HepG2 (cell line): Measurements from ENCODE around the gene GPR87. TPM values are rescaled to one million over a fixed set of nuclear protein-coding genes. Genes with fewer than 3 reads are reported as not detected.

Experiments
- ATAC-seq: fragments of 200-7000 bp; cut with Tn5 transposase; 3 replicates; pipeline ENCODE4 v1.9.1; 2020; ENCODE audit warnings: mild to moderate bottlenecking, moderate library complexity
- BruUV-seq: library from RNA; stranded (reverse); fragments of 400-500 nt; replicated peaks from 2 replicates; lab custom pipeline; 2021; lab: Mats Ljungman, UMichigan
- CTCF ChIA-PET: fragments of 300-600 bp; formaldehyde crosslinking; extraction: SDS; loops from one replicate; lab custom pipeline; 2021; ENCODE audit warnings: low total read pairs, inconsistent platforms, low intra/inter-chr PET ratio; lab: Yijun Ruan, JAX
- POLR2A ChIA-PET: fragments of 350-600 bp; sonication (Branson Sonifier 250); formaldehyde crosslinking; loops from one replicate; lab custom pipeline; 2020; ENCODE audit warnings: antibody characterized with exemption, inconsistent platforms; lab: Yijun Ruan, JAX
- DNase-seq: peaks from one replicate; pipeline ENCODE4 v3.0.0-alpha.2; 2015; ENCODE audit warnings: low spot score
- FAIRE-seq: peaks from 3 replicates; lab custom pipeline; 2011; peaks lifted over from hg19 to GRCh38; lab: Jason Lieb, UNC
- H2AFZ ChIP-seq: one replicate; pipeline ENCODE4 v1.6.1; 2011; ENCODE audit warnings: low read length, inconsistent platforms
- H3K27ac ChIP-seq: fragments of 300-600 bp; 3 replicates; pipeline ENCODE4 v1.8.0; 2011; ENCODE audit warnings: mixed run types, mild to moderate bottlenecking, mixed read lengths, low read length, inconsistent platforms; ENCODE audit not compliant: insufficient read depth; ENCODE audit errors: extremely low read length
- H3K27me3 ChIP-seq, 2 experiments: fragments of 200-600 bp in 1 of 2; 2 replicates in 1 of 2; 3 replicates in 1 of 2; pipeline versions ENCODE4 v1.6.0 to v1.8.0; 2011; ENCODE audit warnings: low read length in 2 of 2, mild to moderate bottlenecking in 2 of 2, moderate library complexity in 2 of 2, inconsistent platforms in 1 of 2; ENCODE audit not compliant: insufficient read depth in 2 of 2, control insufficient read depth in 1 of 2
- H3K36me3 ChIP-seq, 2 experiments: fragments of 200-600 bp in 1 of 2; replicated peaks in 1 of 2; 2 replicates in 1 of 2; 3 replicates in 1 of 2; pipeline versions ENCODE4 v1.5.1 to v1.8.0; 2011; ENCODE audit warnings: low read length in 2 of 2, inconsistent platforms in 1 of 2; ENCODE audit not compliant: insufficient read depth in 2 of 2, control insufficient read depth in 1 of 2
- H3K4me1 ChIP-seq: 2 replicates; pipeline ENCODE4 v1.5.1; 2012; ENCODE audit warnings: low read length, inconsistent platforms; ENCODE audit not compliant: insufficient read depth
- H3K4me2 ChIP-seq: 2 replicates; pipeline ENCODE4 v1.6.0; 2011; ENCODE audit warnings: low read depth, low read length, inconsistent platforms
- H3K4me3 ChIP-seq, 3 experiments: fragments of 200-600 bp in 1 of 3; sonication (generic), shearing (Covaris generic) in 1 of 3; replicated peaks in 1 of 3; 2 replicates each; pipeline ENCODE4 v1.5.1; 2011 to 2016; ENCODE audit warnings: low read length in 3 of 3, inconsistent platforms in 2 of 3, low read depth in 2 of 3, mild to moderate bottlenecking in 2 of 3, control low read depth in 1 of 3, mixed read lengths in 1 of 3; ENCODE audit not compliant: insufficient read depth in 1 of 3
- H3K79me2 ChIP-seq: one replicate; pipeline ENCODE4 v1.6.1; 2011; ENCODE audit warnings: low read length, inconsistent platforms; ENCODE audit not compliant: insufficient read depth
- H3K9ac ChIP-seq: 2 replicates; pipeline ENCODE4 v1.6.0; 2011; ENCODE audit warnings: mild to moderate bottlenecking, low read depth, low read length, inconsistent platforms; ENCODE audit not compliant: insufficient read depth
- H3K9me3 ChIP-seq: 2 replicates; pipeline ENCODE4 v1.5.1; 2012; ENCODE audit warnings: mild to moderate bottlenecking, low read length
- H4K20me1 ChIP-seq: 2 replicates; pipeline ENCODE4 v1.6.0; 2011; ENCODE audit warnings: inconsistent platforms, mild to moderate bottlenecking, low read length, moderate library complexity; ENCODE audit not compliant: insufficient read depth
- GZF1 ChIP-seq: sonication (generic); formaldehyde crosslinking; IDR thresholded peaks from 2 replicates; pipeline ENCODE4 v1.5.1; 2020; ENCODE audit warnings: mild to moderate bottlenecking, missing genetic modification reagents
- MBD4 ChIP-seq: IDR thresholded peaks from 2 replicates; pipeline ENCODE4 v1.6.1; 2012; ENCODE audit warnings: low read length, inconsistent platforms, borderline replicate concordance
- ZIK1 ChIP-seq: sonication (generic); formaldehyde crosslinking; IDR thresholded peaks from 2 replicates; pipeline ENCODE4 v1.5.0; 2020; ENCODE audit warnings: mild to moderate bottlenecking, low read depth, missing genetic modification reagents, borderline replicate concordance
- WGBS: methylation state at CpG from one replicate; pipeline ENCODE4 v1.1.6; 2017; ENCODE audit warnings: low lambda C conversion rate; 5-methylcytosine and 5-hydroxymethylcytosine counted together
- in situ Hi-C: cut with HindIII; loops from 2 replicates; pipeline ENCODE4 v1.10.0; 2017; ENCODE audit warnings: low pct_unique_long_range_greater_than_20kb; ENCODE audit not compliant: extremely low pct_ligation_motif_present
- intact Hi-C: fragments of 100-400 bp; cut with micrococcal nuclease; formaldehyde crosslinking; loops from one replicate; pipeline ENCODE4 v1.10.0; 2022; ENCODE audit not compliant: unreplicated experiment
- polyA plus RNA-seq, 8 experiments: library from polyadenylated mRNA; depleted of rRNA in 3 of 8; stranded (reverse) in 7 of 8; unstranded in 1 of 8; fragments of >200 nt; fragmentation: Illumina TruSeq in 4 of 8; extraction: Trizol in 4 of 8; gene quantifications; 2 replicates each; pipeline versions ENCODE4 v1.2.1 to v1.2.3, GENCODE V29; 2011 to 2016; ENCODE audit warnings: low read depth in 4 of 8, missing spikeins in 1 of 8, mixed read lengths in 1 of 8; ENCODE audit not compliant: insufficient read depth in 1 of 8
- total RNA-seq, 5 experiments: library from RNA; depleted of rRNA; stranded (reverse); fragments of >200 nt; fragmentation: Illumina TruSeq; extraction: Trizol; gene quantifications; 2 replicates each; pipeline ENCODE4 v1.2.3, GENCODE V29; 2016; ENCODE audit warnings: low read depth in 1 of 5
- TF ChIP-seq, protein P1 (sequence below): sonication (generic); formaldehyde crosslinking; IDR thresholded peaks from 2 replicates; pipeline ENCODE4 v1.4.0; 2020; ENCODE audit warnings: mild to moderate bottlenecking, low read depth, missing genetic modification reagents
- TF ChIP-seq, protein P2 (sequence below): IDR thresholded peaks from 2 replicates; pipeline ENCODE4 v1.6.1; 2016; ENCODE audit warnings: low read depth
- TF ChIP-seq, protein P3 (sequence below): sonication (generic); formaldehyde crosslinking; IDR thresholded peaks from 2 replicates; pipeline ENCODE4 v1.5.1; 2020; ENCODE audit warnings: mild to moderate bottlenecking, missing genetic modification reagents, moderate library complexity
- TF ChIP-seq, protein P4 (sequence below): sonication (generic); formaldehyde crosslinking; IDR thresholded peaks from 2 replicates; pipeline ENCODE4 v1.5.0; 2020; ENCODE audit warnings: missing genetic modification reagents, mild to moderate bottlenecking, borderline replicate concordance
- TF ChIP-seq, protein P5 (sequence below): sonication (generic); formaldehyde crosslinking; IDR thresholded peaks from 2 replicates; pipeline ENCODE4 v1.5.0; 2020; ENCODE audit warnings: missing genetic modification reagents
- TF ChIP-seq, protein P6 (sequence below): sonication (generic); formaldehyde crosslinking; IDR thresholded peaks from 2 replicates; pipeline ENCODE4 v1.8.0; 2022; ENCODE audit warnings: mild to moderate bottlenecking, missing genetic modification reagents, moderate library complexity
- TF ChIP-seq, protein P7 (sequence below): sonication (generic); formaldehyde crosslinking; IDR thresholded peaks from 2 replicates; pipeline ENCODE4 v1.4.0; 2020; ENCODE audit warnings: mild to moderate bottlenecking, missing genetic modification reagents, borderline replicate concordance

GPR87 gene
- total and polyA plus RNA-seq, 2 of the 13 experiments (the other 11 are each of a cell fraction or from before 2014, with no cell fraction given): not detected

DNA sequence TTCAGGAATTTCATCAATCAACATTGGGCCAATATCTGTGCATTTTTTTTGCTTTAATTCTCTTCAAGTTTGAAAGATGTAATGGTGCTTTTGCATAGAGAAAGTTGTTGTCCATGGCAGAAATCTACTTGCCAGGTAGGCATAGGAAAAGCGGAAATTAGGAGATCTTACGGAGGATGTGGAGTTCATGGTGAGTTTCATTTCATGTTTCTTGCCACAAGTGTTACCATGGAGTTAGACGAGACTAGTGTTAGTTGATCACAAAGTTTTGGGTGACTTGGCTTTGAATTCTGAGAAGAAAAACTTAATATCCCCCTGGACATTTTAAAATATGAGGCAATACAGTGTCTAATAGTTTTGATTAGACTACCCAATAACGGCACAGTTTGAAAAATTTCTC is 13.8 kb upstream of the GPR87 start:
- intact Hi-C loops: no loop called here
- H3K4me3 ChIP-seq: no peak overlapping the region
- ATAC-seq (no peak), FAIRE-seq (no peak), DNase-seq (no peak)
- H2AFZ ChIP-seq: no peak overlapping the region
- H3K9me3 ChIP-seq: no peaks in the 10 kb centered on the region
- H4K20me1 ChIP-seq: no peaks in the 10 kb centered on the region
- 22% methylated on average over 4 of the region's 4 CpGs for WGBS
- POLR2A ChIA-PET: no interaction called here
- H3K79me2 ChIP-seq: no peaks in the 10 kb centered on the region
- H3K4me2 ChIP-seq: no peak overlapping the region
- no peaks in the 10 kb centered on the region for H3K4me1 ChIP-seq
- H3K27me3 ChIP-seq: no peaks in the 10 kb centered on the region
- in situ Hi-C loops: no loop called here
- no peaks in the 10 kb centered on the region for H3K36me3 ChIP-seq
- no peak overlapping the region for H3K9ac ChIP-seq
- H3K27ac ChIP-seq: no peak overlapping the region
- CTCF ChIA-PET: no interaction called here
- no TSS peak for BruUV-seq
- TF ChIP-seq, protein P1, sequence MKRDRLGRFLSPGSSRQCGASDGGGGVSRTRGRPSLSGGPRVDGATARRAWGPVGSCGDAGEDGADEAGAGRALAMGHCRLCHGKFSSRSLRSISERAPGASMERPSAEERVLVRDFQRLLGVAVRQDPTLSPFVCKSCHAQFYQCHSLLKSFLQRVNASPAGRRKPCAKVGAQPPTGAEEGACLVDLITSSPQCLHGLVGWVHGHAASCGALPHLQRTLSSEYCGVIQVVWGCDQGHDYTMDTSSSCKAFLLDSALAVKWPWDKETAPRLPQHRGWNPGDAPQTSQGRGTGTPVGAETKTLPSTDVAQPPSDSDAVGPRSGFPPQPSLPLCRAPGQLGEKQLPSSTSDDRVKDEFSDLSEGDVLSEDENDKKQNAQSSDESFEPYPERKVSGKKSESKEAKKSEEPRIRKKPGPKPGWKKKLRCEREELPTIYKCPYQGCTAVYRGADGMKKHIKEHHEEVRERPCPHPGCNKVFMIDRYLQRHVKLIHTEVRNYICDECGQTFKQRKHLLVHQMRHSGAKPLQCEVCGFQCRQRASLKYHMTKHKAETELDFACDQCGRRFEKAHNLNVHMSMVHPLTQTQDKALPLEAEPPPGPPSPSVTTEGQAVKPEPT (CRISPR knock-in tag): no peak
- TF ChIP-seq ZIK1 (CRISPR knock-in tag) (no peak), GZF1 (CRISPR knock-in tag) (no peak), MBD4 (no peak)
- TF ChIP-seq, protein P2, sequence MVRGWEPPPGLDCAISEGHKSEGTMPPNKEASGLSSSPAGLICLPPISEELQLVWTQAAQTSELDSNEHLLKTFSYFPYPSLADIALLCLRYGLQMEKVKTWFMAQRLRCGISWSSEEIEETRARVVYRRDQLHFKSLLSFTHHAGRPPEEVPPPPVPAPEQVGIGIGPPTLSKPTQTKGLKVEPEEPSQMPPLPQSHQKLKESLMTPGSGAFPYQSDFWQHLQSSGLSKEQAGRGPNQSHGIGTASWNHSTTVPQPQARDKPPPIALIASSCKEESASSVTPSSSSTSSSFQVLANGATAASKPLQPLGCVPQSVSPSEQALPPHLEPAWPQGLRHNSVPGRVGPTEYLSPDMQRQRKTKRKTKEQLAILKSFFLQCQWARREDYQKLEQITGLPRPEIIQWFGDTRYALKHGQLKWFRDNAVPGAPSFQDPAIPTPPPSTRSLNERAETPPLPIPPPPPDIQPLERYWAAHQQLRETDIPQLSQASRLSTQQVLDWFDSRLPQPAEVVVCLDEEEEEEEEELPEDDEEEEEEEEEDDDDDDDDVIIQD (CRISPR knock-in tag): no peak
- TF ChIP-seq, protein P3, sequence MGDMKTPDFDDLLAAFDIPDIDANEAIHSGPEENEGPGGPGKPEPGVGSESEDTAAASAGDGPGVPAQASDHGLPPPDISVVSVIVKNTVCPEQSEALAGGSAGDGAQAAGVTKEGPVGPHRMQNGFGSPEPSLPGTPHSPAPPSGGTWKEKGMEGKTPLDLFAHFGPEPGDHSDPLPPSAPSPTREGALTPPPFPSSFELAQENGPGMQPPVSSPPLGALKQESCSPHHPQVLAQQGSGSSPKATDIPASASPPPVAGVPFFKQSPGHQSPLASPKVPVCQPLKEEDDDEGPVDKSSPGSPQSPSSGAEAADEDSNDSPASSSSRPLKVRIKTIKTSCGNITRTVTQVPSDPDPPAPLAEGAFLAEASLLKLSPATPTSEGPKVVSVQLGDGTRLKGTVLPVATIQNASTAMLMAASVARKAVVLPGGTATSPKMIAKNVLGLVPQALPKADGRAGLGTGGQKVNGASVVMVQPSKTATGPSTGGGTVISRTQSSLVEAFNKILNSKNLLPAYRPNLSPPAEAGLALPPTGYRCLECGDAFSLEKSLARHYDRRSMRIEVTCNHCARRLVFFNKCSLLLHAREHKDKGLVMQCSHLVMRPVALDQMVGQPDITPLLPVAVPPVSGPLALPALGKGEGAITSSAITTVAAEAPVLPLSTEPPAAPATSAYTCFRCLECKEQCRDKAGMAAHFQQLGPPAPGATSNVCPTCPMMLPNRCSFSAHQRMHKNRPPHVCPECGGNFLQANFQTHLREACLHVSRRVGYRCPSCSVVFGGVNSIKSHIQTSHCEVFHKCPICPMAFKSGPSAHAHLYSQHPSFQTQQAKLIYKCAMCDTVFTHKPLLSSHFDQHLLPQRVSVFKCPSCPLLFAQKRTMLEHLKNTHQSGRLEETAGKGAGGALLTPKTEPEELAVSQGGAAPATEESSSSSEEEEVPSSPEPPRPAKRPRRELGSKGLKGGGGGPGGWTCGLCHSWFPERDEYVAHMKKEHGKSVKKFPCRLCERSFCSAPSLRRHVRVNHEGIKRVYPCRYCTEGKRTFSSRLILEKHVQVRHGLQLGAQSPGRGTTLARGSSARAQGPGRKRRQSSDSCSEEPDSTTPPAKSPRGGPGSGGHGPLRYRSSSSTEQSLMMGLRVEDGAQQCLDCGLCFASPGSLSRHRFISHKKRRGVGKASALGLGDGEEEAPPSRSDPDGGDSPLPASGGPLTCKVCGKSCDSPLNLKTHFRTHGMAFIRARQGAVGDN (CRISPR knock-in tag): no peak
- TF ChIP-seq, protein P4, sequence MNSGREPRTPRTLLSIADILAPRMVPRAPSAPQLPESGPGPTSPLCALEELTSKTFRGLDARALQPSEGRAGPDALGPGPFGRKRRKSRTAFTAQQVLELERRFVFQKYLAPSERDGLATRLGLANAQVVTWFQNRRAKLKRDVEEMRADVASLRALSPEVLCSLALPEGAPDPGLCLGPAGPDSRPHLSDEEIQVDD (CRISPR knock-in tag): no peak
- TF ChIP-seq, protein P5, sequence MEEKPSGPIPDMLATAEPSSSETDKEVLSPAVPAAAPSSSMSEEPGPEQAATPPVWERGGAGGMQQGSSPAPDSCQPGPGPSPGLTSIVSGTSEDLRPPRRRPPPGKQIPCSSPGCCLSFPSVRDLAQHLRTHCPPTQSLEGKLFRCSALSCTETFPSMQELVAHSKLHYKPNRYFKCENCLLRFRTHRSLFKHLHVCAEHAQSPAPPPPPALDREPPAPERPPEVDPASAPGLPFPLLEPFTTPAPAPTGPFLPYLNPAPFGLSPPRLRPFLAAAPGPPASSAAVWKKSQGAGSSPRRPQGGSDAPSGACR (CRISPR knock-in tag): no peak
- TF ChIP-seq, protein P6, sequence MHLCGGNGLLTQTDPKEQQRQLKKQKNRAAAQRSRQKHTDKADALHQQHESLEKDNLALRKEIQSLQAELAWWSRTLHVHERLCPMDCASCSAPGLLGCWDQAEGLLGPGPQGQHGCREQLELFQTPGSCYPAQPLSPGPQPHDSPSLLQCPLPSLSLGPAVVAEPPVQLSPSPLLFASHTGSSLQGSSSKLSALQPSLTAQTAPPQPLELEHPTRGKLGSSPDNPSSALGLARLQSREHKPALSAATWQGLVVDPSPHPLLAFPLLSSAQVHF (CRISPR knock-in tag): no peak
- TF ChIP-seq, protein P7, sequence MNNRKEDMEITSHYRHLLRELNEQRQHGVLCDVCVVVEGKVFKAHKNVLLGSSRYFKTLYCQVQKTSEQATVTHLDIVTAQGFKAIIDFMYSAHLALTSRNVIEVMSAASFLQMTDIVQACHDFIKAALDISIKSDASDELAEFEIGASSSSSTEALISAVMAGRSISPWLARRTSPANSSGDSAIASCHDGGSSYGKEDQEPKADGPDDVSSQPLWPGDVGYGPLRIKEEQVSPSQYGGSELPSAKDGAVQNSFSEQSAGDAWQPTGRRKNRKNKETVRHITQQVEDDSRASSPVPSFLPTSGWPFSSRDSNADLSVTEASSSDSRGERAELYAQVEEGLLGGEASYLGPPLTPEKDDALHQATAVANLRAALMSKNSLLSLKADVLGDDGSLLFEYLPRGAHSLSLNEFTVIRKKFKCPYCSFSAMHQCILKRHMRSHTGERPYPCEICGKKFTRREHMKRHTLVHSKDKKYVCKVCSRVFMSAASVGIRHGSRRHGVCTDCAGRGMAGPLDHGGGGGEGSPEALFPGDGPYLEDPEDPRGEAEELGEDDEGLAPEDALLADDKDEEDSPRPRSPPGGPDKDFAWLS (CRISPR knock-in tag): no peak
